H1 (cell line): ENCODE measurements around the gene TMEM269. TPM values are rescaled to one million over a fixed set of nuclear protein-coding genes. Genes with fewer than 3 reads are reported as not detected.

ENCODE experiments used
- CTCF ChIA-PET: fragments of 300-600 bp; sonication (Branson Sonifier 250); formaldehyde crosslinking; loops from one replicate; lab custom pipeline; 2021; ENCODE audit not compliant: partially characterized antibody; lab: Charles Lee
- POLR2A ChIA-PET: fragments of 300-600 bp; sonication (Branson Sonifier 250); formaldehyde crosslinking; loops from one replicate; lab custom pipeline; 2021; ENCODE audit warnings: inconsistent platforms; ENCODE audit not compliant: partially characterized antibody; lab: Charles Lee
- DNase-seq, 2 experiments: peaks; one replicate each; pipeline versions ENCODE4 v3.0.0 to v3.0.0-alpha.2; 2010 to 2022; ENCODE audit warnings: low spot score in 2 of 2, low read depth in 1 of 2, mixed read lengths in 1 of 2
- FAIRE-seq: peaks from 2 replicates; lab custom pipeline; 2011; peaks lifted over from hg19 to GRCh38; lab: Jason Lieb, UNC
- H2AFZ ChIP-seq: 2 replicates; pipeline ENCODE4 v1.8.1; 2012; ENCODE audit warnings: low read length, inconsistent platforms
- H2AK5ac ChIP-seq: 2 replicates; pipeline ENCODE4 v1.6.1; 2013; ENCODE audit warnings: low read depth, low read length
- H2BK120ac ChIP-seq: replicated peaks from 2 replicates; pipeline ENCODE3; 2013; ENCODE audit warnings: low read depth, low read length, inconsistent platforms
- H2BK12ac ChIP-seq: 2 replicates; pipeline ENCODE4 v1.6.1; 2013; ENCODE audit warnings: low read depth, low read length
- H2BK15ac ChIP-seq: 2 replicates; pipeline ENCODE4 v1.6.1; 2013; ENCODE audit warnings: low read length
- H2BK20ac ChIP-seq: 2 replicates; pipeline ENCODE4 v1.6.1; 2013; ENCODE audit warnings: low read length
- H2BK5ac ChIP-seq: 2 replicates; pipeline ENCODE4 v1.6.1; 2013; ENCODE audit warnings: low read depth, low read length
- H3K14ac ChIP-seq: 2 replicates; pipeline ENCODE4 v1.6.1; 2013; ENCODE audit warnings: inconsistent platforms; ENCODE audit not compliant: insufficient read length
- H3K18ac ChIP-seq: 2 replicates; pipeline ENCODE4 v1.6.1; 2013; ENCODE audit warnings: low read length; ENCODE audit errors: extremely low read depth
- H3K23ac ChIP-seq: 2 replicates; pipeline ENCODE4 v1.6.1; 2013; ENCODE audit warnings: inconsistent platforms; ENCODE audit not compliant: insufficient read length
- H3K23me2 ChIP-seq: 2 replicates; pipeline ENCODE4 v1.6.1; 2013; ENCODE audit warnings: low read depth, low read length
- H3K27ac ChIP-seq: 2 replicates; pipeline ENCODE4 v1.6.1; 2011; ENCODE audit warnings: low read depth, low read length, inconsistent platforms
- H3K27me3 ChIP-seq, 4 experiments: replicated peaks in 1 of 4; 1 replicate in 1 of 4; 2 replicates in 3 of 4; pipeline versions ENCODE4 v1.6.1 to v1.8.1; 2011 to 2013; ENCODE audit warnings: low read length in 3 of 4, mild to moderate bottlenecking in 3 of 4, inconsistent platforms in 2 of 4, mixed read lengths in 2 of 4, moderate library complexity in 1 of 4; ENCODE audit not compliant: control insufficient read depth in 3 of 4, insufficient read depth in 3 of 4; ENCODE audit errors: extremely low read depth in 1 of 4
- H3K36me3 ChIP-seq, 4 experiments: 2 replicates each; pipeline versions ENCODE4 v1.6.1 to v1.8.1; 2011 to 2013; ENCODE audit warnings: mild to moderate bottlenecking in 4 of 4, low read length in 3 of 4, moderate library complexity in 2 of 4, control low read depth in 1 of 4, inconsistent platforms in 1 of 4; ENCODE audit not compliant: insufficient read depth in 4 of 4, control insufficient read depth in 2 of 4
- H3K4ac ChIP-seq: replicated peaks from 2 replicates; pipeline ENCODE3; 2013; ENCODE audit warnings: low read length, low read depth, mixed read lengths, inconsistent platforms; ENCODE audit not compliant: insufficient read length
- H3K4me1 ChIP-seq, 4 experiments: replicated peaks in 1 of 4; 1 replicate in 1 of 4; 2 replicates in 3 of 4; pipeline versions ENCODE4 v1.6.1 to v1.8.1; 2011 to 2013; ENCODE audit warnings: low read length in 3 of 4, inconsistent platforms in 2 of 4, mixed read lengths in 1 of 4; ENCODE audit not compliant: insufficient read depth in 4 of 4, control insufficient read depth in 3 of 4
- H3K4me2 ChIP-seq, 2 experiments: 2 replicates each; pipeline versions ENCODE4 v1.6.1 to v1.8.1; 2011 to 2013; ENCODE audit warnings: low read depth in 2 of 2, low read length in 2 of 2, control low read depth in 1 of 2, inconsistent platforms in 1 of 2, mild to moderate bottlenecking in 1 of 2; ENCODE audit not compliant: insufficient read depth in 1 of 2
- H3K4me3 ChIP-seq, 4 experiments: fragments of 200-600, 300-600 bp in 1 of 4; sonication (generic), shearing (Covaris generic), sonication (Bioruptor Twin) in 1 of 4; 2 replicates each; pipeline versions ENCODE4 v1.5.1 to v1.8.1; 2011 to 2016; ENCODE audit warnings: low read length in 4 of 4, low read depth in 3 of 4, control low read depth in 2 of 4, inconsistent platforms in 2 of 4, mild to moderate bottlenecking in 2 of 4, mixed read lengths in 1 of 4, moderate library complexity in 1 of 4; ENCODE audit not compliant: insufficient read depth in 2 of 4; ENCODE audit errors: extremely low read depth in 1 of 4
- H3K56ac ChIP-seq: replicated peaks from 2 replicates; pipeline ENCODE3; 2013; ENCODE audit warnings: low read depth, mild to moderate bottlenecking, mixed read lengths, low read length, inconsistent platforms; ENCODE audit not compliant: insufficient read length
- H3K79me1 ChIP-seq: 2 replicates; pipeline ENCODE4 v1.6.1; 2013; ENCODE audit warnings: low read depth, low read length, control low read depth
- H3K79me2 ChIP-seq, 2 experiments: 2 replicates each; pipeline versions ENCODE4 v1.6.1 to v1.8.1; 2012 to 2013; ENCODE audit warnings: low read length in 2 of 2, mild to moderate bottlenecking in 2 of 2, inconsistent platforms in 1 of 2; ENCODE audit not compliant: insufficient read depth in 2 of 2, control insufficient read depth in 1 of 2
- H3K9ac ChIP-seq, 4 experiments: replicated peaks in 1 of 4; 1 replicate in 1 of 4; 2 replicates in 3 of 4; pipeline versions ENCODE4 v1.6.1 to v1.8.1; 2011 to 2013; ENCODE audit warnings: low read depth in 3 of 4, low read length in 3 of 4, control low read depth in 2 of 4, mild to moderate bottlenecking in 2 of 4, moderate library complexity in 2 of 4, inconsistent platforms in 1 of 4; ENCODE audit errors: extremely low read depth in 1 of 4
- H3K9me3 ChIP-seq, 2 experiments: 2 replicates each; pipeline versions ENCODE4 v1.6.1 to v1.8.1; 2012 to 2013; ENCODE audit warnings: mild to moderate bottlenecking in 2 of 2, moderate library complexity in 2 of 2, control low read depth in 1 of 2, inconsistent platforms in 1 of 2, low read depth in 1 of 2, low read length in 1 of 2, mixed read lengths in 1 of 2; ENCODE audit not compliant: insufficient read depth in 2 of 2
- H4K20me1 ChIP-seq, 2 experiments: replicated peaks in 1 of 2; 2 replicates each; pipeline versions ENCODE3 to v1.8.1; 2011 to 2013; ENCODE audit warnings: inconsistent platforms in 2 of 2, low read length in 2 of 2, mild to moderate bottlenecking in 1 of 2; ENCODE audit not compliant: insufficient read depth in 2 of 2, control insufficient read depth in 1 of 2
- H4K5ac ChIP-seq: 2 replicates; pipeline ENCODE4 v1.6.1; 2013; ENCODE audit warnings: low read length, low read depth, mixed read lengths, inconsistent platforms; ENCODE audit not compliant: insufficient read length
- H4K8ac ChIP-seq: 2 replicates; pipeline ENCODE4 v1.8.0; 2013; ENCODE audit warnings: mild to moderate bottlenecking, moderate library complexity, low read length, inconsistent platforms; ENCODE audit not compliant: insufficient read depth; ENCODE audit errors: extremely low read depth
- H4K91ac ChIP-seq: replicated peaks from 2 replicates; pipeline ENCODE3; 2013; ENCODE audit warnings: low read length, mixed read lengths, inconsistent platforms; ENCODE audit not compliant: insufficient read length
- CBX5 ChIP-seq: fragments of 300-800, 300-1000 bp; sonication (generic); IDR thresholded peaks from 2 replicates; pipeline ENCODE4 v1.7.1; 2016; ENCODE audit warnings: antibody characterized with exemption, low read length, low read depth
- EZH2 ChIP-seq: fragments of 200-600 bp; sonication (generic); IDR thresholded peaks from 2 replicates; pipeline ENCODE4 v1.7.1; 2012; ENCODE audit warnings: low read depth, mild to moderate bottlenecking, moderate library complexity, low read length, inconsistent platforms; ENCODE audit not compliant: severe bottlenecking
- FOSL1 ChIP-seq: IDR thresholded peaks from 2 replicates; pipeline ENCODE4 v1.6.1; 2011; ENCODE audit warnings: mild to moderate bottlenecking, low read depth, low read length, moderate library complexity; ENCODE audit not compliant: insufficient read depth
- GABPA ChIP-seq: IDR thresholded peaks from 2 replicates; pipeline ENCODE4 v1.6.1; 2011; ENCODE audit warnings: mild to moderate bottlenecking, low read length, moderate library complexity, borderline replicate concordance; ENCODE audit not compliant: insufficient read depth
- KDM4A ChIP-seq: IDR thresholded peaks from one replicate; pipeline ENCODE4 v1.7.1; 2012; ENCODE audit warnings: low read depth, mild to moderate bottlenecking, moderate library complexity, low read length, inconsistent platforms; ENCODE audit not compliant: severe bottlenecking
- POLR2AphosphoS5 ChIP-seq: IDR thresholded peaks from 2 replicates; pipeline ENCODE4 v1.6.1; 2011; ENCODE audit warnings: low read depth, low read length
- RAD21 ChIP-seq, 2 experiments: IDR thresholded peaks in 1 of 2; conservative IDR thresholded peaks in 1 of 2; 2 replicates each; pipeline ENCODE4 v1.6.1; 2011; ENCODE audit warnings: low read depth in 2 of 2, low read length in 2 of 2, improper control_type of control experiment in 1 of 2, inconsistent platforms in 1 of 2, mild to moderate bottlenecking in 1 of 2, moderate library complexity in 1 of 2
- SIRT6 ChIP-seq: IDR thresholded peaks from one replicate; pipeline ENCODE4 v1.7.1; 2012; ENCODE audit warnings: low read length, inconsistent platforms
- WGBS, 2 experiments: shearing (Covaris generic) in 1 of 2; methylation state at CpG; one replicate each; pipeline versions ENCODE4 v1.1.6 to v1.1.7; 2013 to 2015; ENCODE audit warnings: low lambda C conversion rate in 2 of 2, mixed read lengths in 2 of 2, inconsistent platforms in 1 of 2, low coverage in 1 of 2, missing lambda C conversion rate in 1 of 2; ENCODE audit not compliant: insufficient replicate concordance in 2 of 2, insufficient coverage in 1 of 2, insufficient read length in 1 of 2; ENCODE audit errors: extremely low coverage in 1 of 2, missing lambda C conversion rate in 1 of 2; 5-methylcytosine and 5-hydroxymethylcytosine counted together
- polyA plus RNA-seq, 7 experiments: library from polyadenylated mRNA; depleted of rRNA in 3 of 7; stranded (reverse) in 5 of 7; unstranded in 2 of 7; fragments of >200 nt in 5 of 7; fragments of 200-250 nt in 2 of 7; gene quantifications; 1 replicate in 5 of 7; 2 replicates in 1 of 7; 4 replicates in 1 of 7; pipeline versions ENCODE4 v1.2.1 to v1.2.3, GENCODE V29; 2011 to 2013; ENCODE audit warnings: missing spikeins in 2 of 7, mixed read lengths in 2 of 7
- total RNA-seq: library from RNA; stranded (reverse); fragmentation: NEBNext Ultra II Directional; extraction: Animal tissue kit (Norgen Biotek cat#: 25700); gene quantifications from 2 replicates; pipeline ENCODE4 v1.2.1, GENCODE V29; 2021
- TF ChIP-seq, protein P1 (sequence below): IDR thresholded peaks from 2 replicates; pipeline ENCODE4 v1.6.1; 2011; ENCODE audit warnings: low read depth, mild to moderate bottlenecking, low read length; ENCODE audit not compliant: insufficient read depth
- TF ChIP-seq, protein P2 (sequence below): IDR thresholded peaks from 2 replicates; pipeline ENCODE4 v1.6.1; 2012; ENCODE audit warnings: low read length, inconsistent platforms

TMEM269 gene
- total and polyA plus RNA-seq, 2 of the 8 experiments (the other 6 are each of a cell fraction or from before 2014, with no cell fraction given): 0.14 to 0.35 TPM

DNA sequence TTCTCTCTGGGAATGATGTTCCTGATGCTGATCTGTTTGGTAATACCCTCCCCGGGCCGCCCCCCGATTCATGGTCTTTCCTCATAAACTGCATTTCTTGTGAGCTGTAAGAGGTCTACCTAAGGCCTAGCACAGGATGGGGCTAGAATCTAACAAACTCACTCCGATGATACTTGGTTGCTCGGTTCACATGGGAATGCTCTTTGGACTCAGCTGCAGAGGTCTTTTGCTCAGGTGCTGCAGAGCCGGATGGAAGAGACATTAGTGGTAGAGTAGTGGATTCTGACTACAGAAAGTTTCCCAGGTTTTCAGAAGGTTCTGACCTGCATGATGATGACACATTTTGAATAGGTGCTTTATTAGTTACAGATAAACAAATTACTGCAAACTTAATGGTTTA, 8.3 kb upstream of the TMEM269 start:
- CTCF ChIA-PET: interaction anchor here (0.6 to 6.4 kb wide), 11 partner anchors 9 to 731 kb away, joined by 3 to 83 read pairs (median 10); partner anchors contain the start of genes C1orf50, P3H1 and ZNF691
- H3K9me3 ChIP-seq: no peaks in the 10 kb centered on the region
- no peak overlapping the region for H3K18ac ChIP-seq
- H4K5ac ChIP-seq: no peak overlapping the region
- H3K4me3 ChIP-seq: no peak overlapping the region
- peaks cover 5 to 39% (median 21%) of the 10 kb centered on the region in 4 experiments; a peak in 7 of 8 replicates for H3K36me3 ChIP-seq
- H3K4me1 ChIP-seq: no peaks in the 10 kb centered on the region
- H3K27ac ChIP-seq: no peak overlapping the region
- H3K56ac ChIP-seq: no peak overlapping the region
- H3K4me2 ChIP-seq: no peak overlapping the region
- H3K23me2 ChIP-seq: no peaks in the 10 kb centered on the region
- DNase-seq (no peak), FAIRE-seq (no peak)
- no peak overlapping the region for H2BK120ac ChIP-seq
- no peak overlapping the region for H2BK15ac ChIP-seq
- WGBS, 2 experiments: 99% methylated on average over 6 of the region's 6 CpGs; no CpG with 5 or more reads in 1 of the 2 experiments
- H2AFZ ChIP-seq: no peak overlapping the region
- H3K79me2 ChIP-seq: no peaks in the 10 kb centered on the region
- no peaks in the 10 kb centered on the region for H3K79me1 ChIP-seq
- H2BK5ac ChIP-seq: no peak overlapping the region
- no peaks in the 10 kb centered on the region for H4K20me1 ChIP-seq
- H3K27me3 ChIP-seq: no peaks in the 10 kb centered on the region
- POLR2A ChIA-PET: interaction anchor here (0.7 to 1.6 kb wide), 5 partner anchors 10 to 170 kb away, joined by 3 to 10 read pairs (median 4); partner anchors contain the start of genes C1orf50 and P3H1
- H3K4ac ChIP-seq: no peak overlapping the region
- no peak overlapping the region for H3K23ac ChIP-seq
- H2BK20ac ChIP-seq: no peak overlapping the region
- H4K91ac ChIP-seq: no peak overlapping the region
- H2AK5ac ChIP-seq: no peak overlapping the region
- H4K8ac ChIP-seq: no peak overlapping the region
- H3K14ac ChIP-seq: no peak overlapping the region
- H3K9ac ChIP-seq: no peak overlapping the region
- H2BK12ac ChIP-seq: no peak overlapping the region
- TF ChIP-seq KDM4A (no peak), POLR2AphosphoS5 (no peak), RAD21 (IDR thresholded peaks at IDR 0.05 in 1 of 2, conservative IDR thresholded peaks at IDR 0.05 in 1 of 2; ENCODE audit: low read depth in 2 of 2, low read length in 2 of 2) (no peak), CBX5 (no peak), FOSL1 (no peak), SIRT6 (no peak), EZH2 (no peak), GABPA (no peak)
- TF ChIP-seq, protein P1, sequence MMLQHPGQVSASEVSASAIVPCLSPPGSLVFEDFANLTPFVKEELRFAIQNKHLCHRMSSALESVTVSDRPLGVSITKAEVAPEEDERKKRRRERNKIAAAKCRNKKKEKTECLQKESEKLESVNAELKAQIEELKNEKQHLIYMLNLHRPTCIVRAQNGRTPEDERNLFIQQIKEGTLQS: no peak
- TF ChIP-seq, protein P2, sequence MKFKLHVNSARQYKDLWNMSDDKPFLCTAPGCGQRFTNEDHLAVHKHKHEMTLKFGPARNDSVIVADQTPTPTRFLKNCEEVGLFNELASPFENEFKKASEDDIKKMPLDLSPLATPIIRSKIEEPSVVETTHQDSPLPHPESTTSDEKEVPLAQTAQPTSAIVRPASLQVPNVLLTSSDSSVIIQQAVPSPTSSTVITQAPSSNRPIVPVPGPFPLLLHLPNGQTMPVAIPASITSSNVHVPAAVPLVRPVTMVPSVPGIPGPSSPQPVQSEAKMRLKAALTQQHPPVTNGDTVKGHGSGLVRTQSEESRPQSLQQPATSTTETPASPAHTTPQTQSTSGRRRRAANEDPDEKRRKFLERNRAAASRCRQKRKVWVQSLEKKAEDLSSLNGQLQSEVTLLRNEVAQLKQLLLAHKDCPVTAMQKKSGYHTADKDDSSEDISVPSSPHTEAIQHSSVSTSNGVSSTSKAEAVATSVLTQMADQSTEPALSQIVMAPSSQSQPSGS: no peak
